Glutamatergic neuron (in vitro differentiated cells): ENCODE data around the gene GPR158. TPM values are rescaled to one million over a fixed set of nuclear protein-coding genes. Genes with fewer than 3 reads are reported as not detected.

ENCODE experiments used
- DNase-seq: peaks from one replicate; pipeline ENCODE4 v3.0.0; 2022
- H3K27ac Mint-ChIP-seq: one replicate; pipeline ENCODE4 v1.8.0; 2020; ENCODE audit warnings: mild to moderate bottlenecking, mixed read lengths, inconsistent platforms; ENCODE audit not compliant: unreplicated experiment
- H3K27me3 Mint-ChIP-seq: one replicate; pipeline ENCODE4 v1.8.0; 2020; ENCODE audit warnings: mild to moderate bottlenecking, moderate library complexity, mixed read lengths, inconsistent platforms; ENCODE audit not compliant: unreplicated experiment
- H3K36me3 Mint-ChIP-seq: one replicate; pipeline ENCODE4 v1.8.0; 2020; ENCODE audit warnings: mild to moderate bottlenecking, mixed read lengths, inconsistent platforms; ENCODE audit not compliant: unreplicated experiment
- H3K4me1 Mint-ChIP-seq: one replicate; pipeline ENCODE4 v1.8.0; 2020; ENCODE audit warnings: mild to moderate bottlenecking, low read depth, mixed read lengths, inconsistent platforms; ENCODE audit not compliant: unreplicated experiment
- H3K4me3 Mint-ChIP-seq: one replicate; pipeline ENCODE4 v1.8.0; 2020; ENCODE audit warnings: mild to moderate bottlenecking, mixed read lengths, inconsistent platforms; ENCODE audit not compliant: unreplicated experiment
- H3K9me3 Mint-ChIP-seq: one replicate; pipeline ENCODE4 v1.8.0; 2020; ENCODE audit warnings: mild to moderate bottlenecking, moderate library complexity, mixed read lengths, inconsistent platforms; ENCODE audit not compliant: unreplicated experiment
- total RNA-seq: library from RNA; stranded (reverse); fragmentation: NEBNext Ultra II Directional; extraction: Animal tissue kit (Norgen Biotek cat#: 25700); gene quantifications from one replicate; pipeline ENCODE4 v1.2.1, GENCODE V29; 2021; ENCODE audit not compliant: unreplicated experiment
- TF ChIP-seq, protein P1 (sequence below): fragments of 200-600 bp; sonication (generic); IDR thresholded peaks from one replicate; pipeline ENCODE4 v1.5.0; 2021; ENCODE audit not compliant: partially characterized antibody, unreplicated experiment

GPR158 gene
- total RNA-seq, 1 donor from 2014 or later, result 2.6 TPM

DNA sequence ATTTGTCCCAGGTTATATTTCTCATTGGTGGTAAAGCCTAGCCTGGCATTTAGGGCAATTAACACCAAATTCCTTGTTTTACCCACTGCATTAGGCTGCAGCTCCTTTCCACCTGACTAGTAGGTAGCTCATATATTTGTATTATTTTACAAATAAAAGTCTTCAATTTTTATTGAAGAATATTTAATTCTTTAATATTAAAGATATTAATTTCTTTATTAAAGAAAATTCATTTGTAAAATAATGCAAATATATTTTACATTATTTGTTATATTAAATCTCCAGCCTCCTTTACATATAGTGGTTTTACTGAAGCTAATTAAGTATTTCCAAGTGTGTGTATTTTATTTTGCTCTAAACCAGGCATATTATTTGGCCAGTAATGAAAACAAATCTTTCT, 361.2 kb downstream of the GPR158 start:
- peaks cover 5% of the 10 kb centered on the region for H3K4me1 Mint-ChIP-seq

DNA sequence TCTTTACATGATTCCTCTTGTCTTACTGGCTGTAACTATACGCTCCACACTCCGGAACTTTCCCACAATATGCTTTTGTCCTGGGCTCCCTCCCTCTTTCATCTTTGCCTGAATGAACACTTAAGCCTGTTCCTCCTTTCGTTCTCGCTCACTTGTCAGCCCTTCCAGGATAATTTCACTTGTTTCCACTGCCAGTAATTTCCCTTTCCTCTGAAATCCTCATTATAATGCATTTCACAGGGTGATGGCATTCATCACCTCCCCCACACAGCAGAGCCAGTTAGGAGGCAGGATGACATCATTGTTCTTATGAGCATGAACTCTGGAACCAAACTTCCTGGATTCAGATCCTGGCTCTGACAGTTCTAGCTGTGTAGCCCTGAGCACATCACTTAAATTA, 372.6 kb downstream of the GPR158 start:
- H3K27me3 Mint-ChIP-seq, result peaks cover 4% of the 10 kb centered on the region
- H3K4me3 Mint-ChIP-seq, result no peak overlapping the region
- no peaks in the 10 kb centered on the region for H3K9me3 Mint-ChIP-seq
- H3K27ac Mint-ChIP-seq, result no peak overlapping the region
- TF ChIP-seq, protein P1, sequence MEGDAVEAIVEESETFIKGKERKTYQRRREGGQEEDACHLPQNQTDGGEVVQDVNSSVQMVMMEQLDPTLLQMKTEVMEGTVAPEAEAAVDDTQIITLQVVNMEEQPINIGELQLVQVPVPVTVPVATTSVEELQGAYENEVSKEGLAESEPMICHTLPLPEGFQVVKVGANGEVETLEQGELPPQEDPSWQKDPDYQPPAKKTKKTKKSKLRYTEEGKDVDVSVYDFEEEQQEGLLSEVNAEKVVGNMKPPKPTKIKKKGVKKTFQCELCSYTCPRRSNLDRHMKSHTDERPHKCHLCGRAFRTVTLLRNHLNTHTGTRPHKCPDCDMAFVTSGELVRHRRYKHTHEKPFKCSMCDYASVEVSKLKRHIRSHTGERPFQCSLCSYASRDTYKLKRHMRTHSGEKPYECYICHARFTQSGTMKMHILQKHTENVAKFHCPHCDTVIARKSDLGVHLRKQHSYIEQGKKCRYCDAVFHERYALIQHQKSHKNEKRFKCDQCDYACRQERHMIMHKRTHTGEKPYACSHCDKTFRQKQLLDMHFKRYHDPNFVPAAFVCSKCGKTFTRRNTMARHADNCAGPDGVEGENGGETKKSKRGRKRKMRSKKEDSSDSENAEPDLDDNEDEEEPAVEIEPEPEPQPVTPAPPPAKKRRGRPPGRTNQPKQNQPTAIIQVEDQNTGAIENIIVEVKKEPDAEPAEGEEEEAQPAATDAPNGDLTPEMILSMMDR, result no peak
- no peak for DNase-seq
- no peaks in the 10 kb centered on the region for H3K36me3 Mint-ChIP-seq
- no peaks in the 10 kb centered on the region for H3K4me1 Mint-ChIP-seq

More for the DNA sequence above, 361.2 kb downstream of the GPR158 start:
- Mint-ChIP-seq H3K4me3 (no peak overlapping the region), H3K36me3 (no peaks in the 10 kb centered on the region), H3K9me3 (no peaks in the 10 kb centered on the region), H3K27me3 (peaks cover 2% of the 10 kb centered on the region), H3K27ac (no peak overlapping the region)
- TF ChIP-seq, protein P1, result no peak
- DNase-seq, result no peak

DNA sequence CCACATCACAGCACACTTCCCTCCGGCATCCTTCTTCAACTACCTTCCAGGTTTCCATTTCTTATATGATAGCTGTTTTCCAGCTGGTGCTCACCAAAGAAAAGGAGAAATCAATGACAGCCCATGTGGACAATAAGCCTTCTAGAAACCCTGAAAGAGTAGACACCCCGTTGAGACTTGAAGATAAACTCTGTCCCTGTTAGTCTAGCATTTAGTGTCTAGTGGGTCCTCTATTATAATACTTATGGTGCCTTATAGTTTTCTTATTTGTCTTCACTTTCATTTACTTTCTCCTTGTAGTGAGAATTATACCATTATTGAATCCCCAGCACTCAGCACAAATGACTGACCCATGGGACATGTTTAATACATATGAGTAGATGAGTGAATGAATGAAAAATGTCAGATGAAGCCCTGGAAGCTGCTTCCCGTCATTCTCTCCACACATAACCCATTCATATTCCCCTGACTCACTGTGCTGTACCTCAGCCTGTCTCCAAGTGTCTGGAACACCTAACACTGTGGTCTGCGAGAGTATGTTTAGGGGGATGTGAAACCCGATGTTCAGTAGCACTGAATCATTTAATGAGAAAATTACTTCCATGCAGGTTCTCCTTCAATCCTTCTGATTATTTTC, 377.6 kb downstream of the GPR158 start:
- Mint-ChIP-seq H3K4me3 (no peak overlapping the region), H3K4me1 (no peaks in the 10 kb centered on the region), H3K36me3 (no peaks in the 10 kb centered on the region), H3K9me3 (no peaks in the 10 kb centered on the region), H3K27ac (no peak overlapping the region), H3K27me3 (no peaks in the 10 kb centered on the region)
- no peak for DNase-seq
- TF ChIP-seq, protein P1, result no peak

DNA sequence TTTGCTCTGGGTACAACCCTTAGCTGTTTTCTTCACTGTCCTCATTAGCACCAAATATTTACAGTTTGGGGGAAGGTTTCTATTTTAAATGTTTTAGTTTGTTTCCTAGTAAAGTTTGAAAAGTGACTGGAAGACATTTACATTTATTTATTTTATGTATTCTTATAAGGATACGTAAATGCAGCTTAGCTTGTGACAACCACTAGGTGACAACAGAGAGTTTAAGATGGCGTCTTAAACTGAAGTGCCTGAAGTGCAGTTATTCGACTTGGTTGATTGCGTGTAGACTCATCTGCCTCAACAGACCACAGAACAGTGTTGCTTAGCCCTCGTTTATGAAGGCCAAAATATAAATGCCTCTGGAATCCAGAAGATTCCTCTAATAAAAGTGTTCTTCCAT, 381.1 kb downstream of the GPR158 start:
- no peaks in the 10 kb centered on the region for H3K27me3 Mint-ChIP-seq
- H3K27ac Mint-ChIP-seq, result no peak overlapping the region
- H3K9me3 Mint-ChIP-seq, result no peaks in the 10 kb centered on the region
- TF ChIP-seq, protein P1, result peak; percentile 23
- DNase-seq, result no peak
- H3K36me3 Mint-ChIP-seq, result no peaks in the 10 kb centered on the region
- no peaks in the 10 kb centered on the region for H3K4me1 Mint-ChIP-seq
- no peak overlapping the region for H3K4me3 Mint-ChIP-seq

DNA sequence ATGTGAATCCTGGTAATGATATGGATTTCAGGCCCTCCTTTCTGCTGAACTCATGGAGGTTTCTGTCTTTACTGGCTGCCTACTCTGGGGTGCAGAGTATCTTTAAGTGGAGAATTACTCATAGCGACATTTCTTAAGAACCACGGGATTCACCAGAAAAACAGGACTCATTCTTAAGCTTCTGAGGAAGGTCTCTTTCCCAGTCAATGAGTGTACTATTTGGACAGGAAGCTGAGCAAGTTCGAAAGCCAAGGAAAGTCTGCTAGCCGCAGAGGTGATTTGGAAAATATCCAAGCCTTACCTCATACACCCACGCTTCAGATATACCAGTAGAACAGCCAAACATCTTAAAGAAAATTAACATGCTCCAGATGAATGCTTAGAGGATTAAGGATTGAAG, 381.7 kb downstream of the GPR158 start:
- Mint-ChIP-seq H3K27ac (no peak overlapping the region), H3K4me3 (no peak overlapping the region), H3K9me3 (no peaks in the 10 kb centered on the region), H3K36me3 (no peaks in the 10 kb centered on the region), H3K27me3 (peaks cover 1% of the 10 kb centered on the region), H3K4me1 (peaks cover 2% of the 10 kb centered on the region)
- DNase-seq, result no peak
- TF ChIP-seq, protein P1, result no peak
